Mononuclear cell (primary cell): ENCODE measurements around the gene NCK2. TPM values are rescaled to one million over a fixed set of nuclear protein-coding genes. Genes with fewer than 3 reads are reported as not detected.

ENCODE experiments used
- H3K27me3 ChIP-seq: 2 replicates; pipeline ENCODE4 v1.6.0; 2011; ENCODE audit warnings: low read length, control low read depth; ENCODE audit not compliant: insufficient read depth
- H3K4me1 ChIP-seq: 2 replicates; pipeline ENCODE4 v1.5.1; 2011; ENCODE audit warnings: mild to moderate bottlenecking, low read length, control low read depth; ENCODE audit not compliant: insufficient read depth
- H3K4me3 ChIP-seq: 2 replicates; pipeline ENCODE4 v1.5.1; 2011; ENCODE audit warnings: mild to moderate bottlenecking, low read length, moderate library complexity
- H3K9me3 ChIP-seq: 2 replicates; pipeline ENCODE4 v1.5.1; 2011; ENCODE audit warnings: low read depth, mild to moderate bottlenecking, control low read depth, low read length
- total RNA-seq: library from RNA; depleted of rRNA; stranded (reverse); fragments of >200 nt; gene quantifications from one replicate; pipeline ENCODE4 v1.2.3, GENCODE V29; 2012

Gene NCK2
- total RNA-seq, 1 donor = 82.7 TPM

DNA sequence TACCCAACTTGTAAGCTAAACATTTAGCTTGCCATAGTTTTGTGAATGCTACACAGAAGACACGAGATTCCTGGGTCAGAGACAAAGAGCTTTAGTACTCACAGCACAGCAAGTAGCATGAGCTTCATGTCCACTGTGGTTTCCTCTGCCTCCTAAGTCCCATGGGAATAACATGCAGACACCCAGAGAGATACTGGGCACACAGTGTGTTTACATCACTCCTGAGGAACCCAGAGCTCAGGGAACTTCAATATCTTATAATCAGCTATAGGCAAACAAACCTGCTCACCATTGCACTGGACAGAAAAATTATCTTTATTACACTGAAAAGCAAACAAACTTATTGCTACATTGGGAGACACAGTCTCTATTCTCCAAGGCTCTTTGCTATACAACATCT lies 14.5 kb upstream of the NCK2 start:
- no peaks in the 10 kb centered on the region for H3K27me3 ChIP-seq
- no peak overlapping the region for H3K4me3 ChIP-seq
- peaks cover 10% of the 10 kb centered on the region for H3K4me1 ChIP-seq
- H3K9me3 ChIP-seq = peaks cover 5% of the 10 kb centered on the region

DNA sequence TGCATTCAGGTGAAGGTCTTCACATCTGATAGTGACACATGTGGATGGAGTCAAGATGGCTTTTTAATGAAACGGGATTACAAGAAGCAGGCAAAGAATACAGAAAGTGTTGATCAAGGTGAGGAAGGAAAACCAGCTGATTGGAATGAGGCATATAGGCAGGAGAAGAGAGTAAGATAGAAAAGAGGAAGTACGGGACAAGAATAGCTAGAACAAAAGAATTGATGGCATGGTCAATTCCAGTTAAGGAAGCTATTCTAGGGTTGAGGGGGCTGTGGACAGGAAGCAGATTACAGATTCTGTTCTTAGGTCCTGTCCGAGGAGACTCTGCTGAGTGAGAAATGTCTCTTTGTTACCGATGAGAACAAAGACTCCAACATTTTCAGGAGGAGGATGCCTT lies 13.2 kb upstream of the NCK2 start:
- peaks cover 5% of the 10 kb centered on the region for H3K9me3 ChIP-seq
- no peak overlapping the region for H3K4me3 ChIP-seq
- H3K4me1 ChIP-seq = peaks cover 10% of the 10 kb centered on the region
- no peaks in the 10 kb centered on the region for H3K27me3 ChIP-seq

DNA sequence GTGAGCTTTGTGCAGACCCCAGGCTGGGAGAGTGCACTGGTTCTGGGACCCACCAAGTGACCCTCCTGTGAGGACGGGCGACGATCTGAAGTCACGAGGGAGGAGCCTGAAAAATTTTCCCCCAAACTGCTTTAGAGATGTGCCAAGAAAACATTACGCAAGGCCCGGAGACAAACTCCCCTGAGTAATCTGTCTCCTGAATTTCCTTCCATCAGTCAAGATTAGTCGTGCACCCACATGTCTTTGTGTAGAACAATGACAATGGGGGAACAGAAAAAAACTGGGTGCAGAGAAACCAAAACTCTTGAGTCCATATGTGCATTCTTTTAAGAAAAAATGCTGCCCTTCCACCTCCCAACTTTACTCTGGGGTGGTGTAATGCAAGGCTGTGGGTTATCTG lies 12.6 kb upstream of the NCK2 start:
- peaks cover 5% of the 10 kb centered on the region for H3K9me3 ChIP-seq
- H3K27me3 ChIP-seq = no peaks in the 10 kb centered on the region
- peaks cover 10% of the 10 kb centered on the region for H3K4me1 ChIP-seq
- H3K4me3 ChIP-seq = no peak overlapping the region

DNA sequence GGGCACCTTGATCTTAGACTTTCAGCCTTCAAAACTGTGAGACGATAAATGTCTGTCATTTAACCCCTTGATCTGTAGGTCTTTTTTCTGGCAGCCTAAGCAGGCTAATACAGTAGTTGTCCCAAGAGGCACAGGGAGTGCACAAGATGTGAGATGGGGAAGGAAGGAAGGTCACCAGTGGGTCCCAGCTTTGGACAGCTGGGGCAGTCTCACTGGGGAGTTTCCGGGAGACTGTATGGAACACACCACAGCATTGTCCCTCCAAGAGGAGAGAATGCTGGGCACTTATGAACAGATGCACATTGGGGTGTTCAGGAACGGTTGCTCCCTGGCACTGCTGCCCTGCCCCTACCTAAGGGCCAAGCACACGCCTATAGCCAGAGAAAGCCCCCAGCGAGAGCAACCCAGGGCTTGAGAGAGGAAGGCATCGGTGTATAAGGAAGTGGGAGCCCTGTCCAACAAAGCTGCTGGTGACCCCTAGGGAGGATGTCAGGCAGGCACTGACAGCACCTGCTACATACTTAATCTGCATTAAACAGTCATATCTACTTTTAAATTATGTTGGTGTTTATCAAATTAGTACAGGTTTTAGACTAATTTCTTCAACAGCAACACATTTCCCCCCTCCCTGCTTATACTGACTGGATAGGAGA lies 11.6 kb upstream of the NCK2 start:
- no peak overlapping the region for H3K4me3 ChIP-seq
- peaks cover 13% of the 10 kb centered on the region for H3K4me1 ChIP-seq
- no peaks in the 10 kb centered on the region for H3K9me3 ChIP-seq
- H3K27me3 ChIP-seq = no peaks in the 10 kb centered on the region

DNA sequence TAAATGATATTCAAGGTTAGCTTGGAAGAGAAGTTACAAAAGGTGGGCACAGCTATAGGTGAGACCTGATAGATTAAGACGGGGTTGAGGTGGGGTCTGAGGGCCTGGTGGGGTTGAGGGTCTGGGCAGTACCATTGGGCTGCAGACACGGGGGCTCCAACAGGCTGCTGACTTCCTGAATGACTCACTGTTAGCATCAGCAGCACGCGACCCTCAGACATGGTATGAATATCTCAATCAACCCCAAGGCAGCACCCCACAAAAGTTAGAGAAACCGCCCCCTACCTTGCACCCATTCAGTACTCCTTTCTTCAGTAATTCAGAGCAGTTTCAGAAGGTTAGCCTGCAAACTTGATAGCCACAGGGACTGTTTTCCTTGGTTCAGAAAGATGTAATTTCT lies 10.8 kb upstream of the NCK2 start:
- H3K9me3 ChIP-seq = no peaks in the 10 kb centered on the region
- H3K27me3 ChIP-seq = no peaks in the 10 kb centered on the region
- peaks cover 14% of the 10 kb centered on the region for H3K4me1 ChIP-seq
- H3K4me3 ChIP-seq = no peak overlapping the region

DNA sequence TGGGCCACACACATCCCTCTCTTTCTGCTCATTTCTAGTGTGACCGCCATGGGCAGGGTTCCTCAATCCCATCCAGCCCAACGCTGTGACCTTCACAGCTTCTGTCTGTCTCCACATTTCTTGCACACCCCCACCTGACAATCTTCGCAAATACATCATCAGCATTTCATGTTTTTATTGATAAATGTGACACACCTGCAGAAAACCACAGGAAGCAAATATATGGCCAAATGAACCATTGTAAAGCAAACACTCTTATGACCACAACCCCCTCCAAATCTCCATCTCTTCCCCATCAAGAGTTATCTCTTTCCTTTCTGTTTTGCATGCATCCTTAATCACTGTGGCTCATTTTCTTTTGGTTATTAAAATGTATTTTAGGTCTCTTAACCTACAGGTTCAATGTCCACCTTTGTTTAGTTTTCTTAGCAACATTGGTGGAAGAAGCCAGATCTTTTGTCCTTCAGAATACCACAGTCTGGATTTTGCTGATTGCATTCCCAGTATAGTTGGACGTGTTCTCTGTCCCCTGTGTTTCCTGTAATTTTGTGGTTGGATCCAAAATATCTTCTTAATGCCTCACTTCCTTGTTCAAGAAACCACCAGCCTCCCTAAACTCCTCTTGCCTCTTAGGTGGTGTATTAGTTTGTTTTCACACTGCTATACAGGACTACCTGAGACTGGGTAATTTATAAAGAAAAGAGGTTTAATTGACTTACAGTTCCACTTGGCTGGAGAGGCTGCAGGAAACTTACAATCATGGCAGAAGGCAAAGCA lies 9.8 kb upstream of the NCK2 start:
- H3K27me3 ChIP-seq = no peaks in the 10 kb centered on the region
- peaks cover 24% of the 10 kb centered on the region for H3K4me1 ChIP-seq
- no peak overlapping the region for H3K4me3 ChIP-seq
- H3K9me3 ChIP-seq = no peaks in the 10 kb centered on the region

DNA sequence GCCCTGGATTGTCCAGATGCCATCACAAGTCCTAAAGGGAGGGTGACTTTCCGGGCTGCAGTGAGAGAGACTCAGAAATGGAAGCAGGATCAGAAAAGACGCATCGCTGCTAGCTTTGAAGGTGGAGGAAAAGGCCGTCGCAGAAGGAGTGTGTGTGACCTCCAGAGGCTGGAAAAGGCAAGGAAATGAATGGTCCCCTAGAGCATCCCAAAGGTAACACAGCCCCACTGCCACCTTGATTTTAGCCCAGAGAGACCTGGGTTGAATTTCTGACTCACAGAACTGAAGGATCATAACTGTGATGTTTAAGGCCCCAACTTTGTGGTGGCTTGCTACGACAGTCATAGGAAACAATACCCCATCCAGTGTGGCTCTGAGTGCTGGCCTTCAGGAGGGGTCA lies 8.6 kb upstream of the NCK2 start:
- Histone ChIP-seq H3K27me3 (no peaks in the 10 kb centered on the region), H3K9me3 (no peaks in the 10 kb centered on the region), H3K4me1 (peaks cover 31% of the 10 kb centered on the region), H3K4me3 (no peak overlapping the region)

DNA sequence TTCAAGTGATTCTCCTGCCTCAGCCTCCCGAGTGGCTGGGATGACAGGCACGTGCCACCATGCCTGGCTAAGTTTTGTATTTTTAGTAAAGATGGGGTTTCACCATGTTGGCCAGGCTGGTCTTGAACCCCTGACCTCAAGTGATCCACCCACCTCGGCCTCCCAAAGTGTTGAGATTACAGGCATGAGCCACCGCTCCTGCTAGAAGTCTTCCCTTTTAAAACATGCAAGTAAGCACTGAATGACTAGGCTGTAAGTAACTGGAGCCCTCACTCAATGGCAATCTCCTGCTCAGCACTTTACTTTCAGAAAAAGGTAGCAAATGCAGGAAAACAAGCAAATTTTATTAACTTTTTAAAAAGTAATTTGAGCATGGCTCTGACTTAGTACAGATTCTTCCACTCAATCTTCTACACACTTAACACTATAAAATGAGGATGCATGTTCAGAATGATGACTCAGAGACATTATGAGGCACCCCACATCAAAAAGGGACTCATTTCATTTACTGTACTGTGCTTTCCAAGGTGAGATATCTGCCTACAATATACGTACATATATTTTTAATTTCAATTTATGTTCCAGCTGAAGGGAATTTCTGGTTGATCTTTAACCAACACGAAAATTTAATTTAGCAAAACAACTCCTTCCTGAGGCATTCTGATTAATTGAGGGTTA lies 6.6 kb upstream of the NCK2 start:
- H3K9me3 ChIP-seq = no peaks in the 10 kb centered on the region
- no peak overlapping the region for H3K4me3 ChIP-seq
- H3K4me1 ChIP-seq = peaks cover 24% of the 10 kb centered on the region

DNA sequence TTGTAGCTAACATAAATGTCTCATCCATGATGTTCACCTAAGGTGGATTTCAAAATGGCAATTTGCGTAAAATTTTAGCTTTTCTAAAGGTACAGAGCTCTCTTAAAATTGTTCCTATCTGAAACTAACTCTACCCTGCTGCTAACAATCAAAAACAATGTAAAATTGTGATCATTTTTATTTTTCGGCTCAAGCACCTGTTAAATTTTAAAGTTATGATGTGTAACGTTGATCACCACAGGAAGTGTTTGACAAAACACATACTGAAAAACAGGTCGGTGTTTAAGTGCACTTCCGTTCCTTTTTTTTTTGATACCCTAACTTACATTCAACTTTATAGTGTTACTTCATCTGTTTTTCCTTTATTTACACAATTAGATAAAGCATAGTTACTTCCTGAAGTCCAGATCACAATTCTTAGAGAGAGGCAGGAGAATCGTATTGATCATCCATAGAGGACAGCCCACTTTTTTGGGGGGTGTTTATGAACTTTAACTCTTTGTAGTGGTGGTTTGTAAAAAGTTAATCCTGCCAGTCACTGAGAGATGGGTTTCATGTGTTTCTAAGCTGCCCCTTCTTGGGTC lies 6.0 kb upstream of the NCK2 start:
- peaks cover 28% of the 10 kb centered on the region for H3K4me1 ChIP-seq
- H3K4me3 ChIP-seq = no peak overlapping the region
- no peaks in the 10 kb centered on the region for H3K9me3 ChIP-seq
- H3K27me3 ChIP-seq = no peaks in the 10 kb centered on the region

More for the DNA sequence above, 6.6 kb upstream of the NCK2 start:
- H3K27me3 ChIP-seq = no peaks in the 10 kb centered on the region

DNA sequence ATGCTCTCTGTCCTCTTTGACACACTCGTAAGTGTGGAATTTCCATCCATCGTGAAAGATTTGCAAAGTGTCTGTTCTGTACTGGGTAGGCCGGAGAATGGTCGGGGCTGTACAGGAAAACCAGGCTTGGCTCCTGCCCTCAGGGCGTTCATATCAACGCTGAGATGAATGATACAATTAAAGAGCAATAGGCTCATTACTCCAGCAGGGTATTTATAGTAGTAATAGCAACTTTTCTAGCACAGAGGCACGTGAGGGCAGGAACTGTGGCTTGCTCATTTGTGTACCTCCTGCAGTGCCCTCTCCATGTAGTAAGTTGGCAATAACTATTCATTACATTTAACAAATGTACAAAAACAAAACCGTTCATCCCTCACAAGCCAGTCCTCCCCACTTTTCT lies 5.3 kb upstream of the NCK2 start:
- peaks cover 31% of the 10 kb centered on the region for H3K4me1 ChIP-seq
- H3K27me3 ChIP-seq = no peaks in the 10 kb centered on the region
- no peak overlapping the region for H3K4me3 ChIP-seq
- no peaks in the 10 kb centered on the region for H3K9me3 ChIP-seq

DNA sequence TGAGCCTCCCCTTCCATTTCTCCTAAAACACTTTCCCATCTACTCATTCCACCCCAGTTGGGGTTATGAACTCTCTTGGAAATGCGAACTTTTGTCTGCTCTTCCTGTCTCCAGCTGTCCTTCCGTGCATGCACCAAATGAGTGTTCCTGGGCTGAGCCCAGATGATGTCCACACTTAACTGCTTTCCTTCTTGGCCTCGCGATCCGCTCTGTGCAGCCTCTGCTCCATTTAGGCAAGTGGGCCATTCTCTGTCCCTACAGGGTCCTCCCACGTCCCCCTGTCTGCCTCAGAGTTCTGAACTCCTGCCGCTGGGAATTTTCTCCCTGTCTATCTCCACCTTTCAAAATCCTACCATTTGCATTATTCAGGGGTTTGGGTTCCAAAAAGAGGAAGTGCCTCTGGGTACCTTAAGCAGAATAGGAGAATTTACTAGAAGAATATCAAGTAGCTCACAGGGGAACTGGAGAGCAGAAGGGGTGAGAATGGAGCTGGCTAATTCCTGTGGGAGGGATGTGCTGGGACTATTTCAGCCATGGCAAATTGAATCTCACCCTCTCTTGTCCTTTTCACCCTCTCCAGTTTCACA lies 4.7 kb upstream of the NCK2 start:
- no peak overlapping the region for H3K4me3 ChIP-seq
- no peaks in the 10 kb centered on the region for H3K27me3 ChIP-seq
- no peaks in the 10 kb centered on the region for H3K9me3 ChIP-seq
- peaks cover 31% of the 10 kb centered on the region for H3K4me1 ChIP-seq

DNA sequence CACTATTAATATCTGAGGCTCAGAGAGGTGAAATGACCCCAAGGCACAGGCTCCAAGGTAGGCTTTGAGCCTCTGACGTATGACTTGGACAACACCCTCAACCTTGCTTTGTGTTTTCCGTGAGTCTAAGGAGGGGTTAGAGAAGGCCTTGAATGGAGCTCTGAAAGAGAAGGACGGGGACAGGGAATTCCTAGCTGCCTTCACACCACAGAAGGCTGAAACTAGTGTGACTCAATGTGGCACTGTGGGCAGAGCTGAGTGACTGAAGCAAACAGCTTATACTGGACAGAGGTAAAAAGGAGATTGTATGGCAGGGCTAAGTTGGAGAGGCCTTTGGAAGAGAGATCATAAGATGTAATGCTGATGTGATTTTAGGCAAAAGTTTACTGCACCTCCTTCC lies 3.5 kb upstream of the NCK2 start:
- Histone ChIP-seq H3K4me1 (peaks cover 37% of the 10 kb centered on the region), H3K9me3 (no peaks in the 10 kb centered on the region), H3K27me3 (no peaks in the 10 kb centered on the region), H3K4me3 (no peak overlapping the region)

DNA sequence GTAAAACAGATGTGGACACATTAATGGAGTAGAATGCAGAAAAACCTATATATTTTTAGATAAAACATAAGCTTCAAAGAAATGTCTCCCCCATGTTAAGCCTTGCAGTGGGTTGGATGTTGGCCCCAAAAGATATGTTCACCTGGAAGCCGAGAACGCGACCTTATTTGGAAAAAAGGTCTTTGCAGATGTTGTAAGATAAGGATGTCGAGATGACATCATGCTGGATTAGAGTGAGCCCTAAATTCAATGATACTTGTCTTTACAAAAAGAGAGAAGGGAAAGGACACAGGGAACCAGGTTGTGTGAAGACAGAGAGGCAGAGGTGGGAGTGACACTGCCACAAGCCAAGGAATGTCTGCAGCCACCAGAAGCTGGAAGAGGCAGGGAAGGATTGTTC lies 3.1 kb upstream of the NCK2 start:
- Histone ChIP-seq H3K9me3 (no peaks in the 10 kb centered on the region), H3K27me3 (no peaks in the 10 kb centered on the region), H3K4me1 (peaks cover 41% of the 10 kb centered on the region), H3K4me3 (no peak overlapping the region)

DNA sequence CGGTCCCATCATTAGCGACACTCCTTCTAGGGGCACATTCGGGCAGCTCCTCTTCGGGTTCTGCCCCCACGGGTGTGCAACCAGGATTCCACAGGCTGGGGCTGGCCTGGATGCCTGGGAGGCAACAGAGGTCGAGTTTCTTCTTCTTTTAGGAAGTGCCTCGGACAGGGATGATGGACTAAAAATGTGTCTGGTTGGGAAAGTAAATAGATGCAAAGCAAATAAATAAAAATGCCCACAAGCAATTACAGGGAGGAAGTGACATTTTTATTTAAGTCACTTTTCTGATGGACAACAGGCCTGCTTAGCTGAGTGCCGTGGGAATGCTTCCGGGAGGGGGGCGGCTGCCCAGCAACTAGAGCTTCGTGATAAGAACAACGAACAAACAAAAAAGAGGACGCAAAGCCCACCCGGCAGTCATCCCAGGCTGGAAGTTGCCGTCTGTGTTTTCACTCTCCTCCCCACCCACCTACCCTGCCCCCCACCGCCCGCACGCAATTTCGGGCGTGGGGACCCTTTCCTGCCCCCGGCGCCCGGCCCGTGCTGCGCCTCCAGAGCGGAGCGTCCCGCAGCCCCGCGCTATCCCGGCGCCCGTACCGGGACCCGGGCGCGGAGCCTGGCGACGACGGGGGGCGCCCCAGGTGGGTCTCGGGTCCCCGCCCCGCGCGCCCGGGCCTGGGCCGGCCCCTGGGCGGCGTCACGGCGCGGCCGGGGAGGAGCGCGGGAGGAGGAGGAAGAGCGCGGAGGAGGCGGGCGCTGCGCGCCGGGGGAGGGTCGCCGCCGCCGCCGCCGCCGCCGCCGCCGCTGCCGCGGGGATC lies 412 bp upstream of the NCK2 start:
- peak overlapping the region; percentile 38 for H3K4me3 ChIP-seq
- peaks cover 59% of the 10 kb centered on the region for H3K4me1 ChIP-seq
- H3K27me3 ChIP-seq = no peaks in the 10 kb centered on the region
- H3K9me3 ChIP-seq = no peaks in the 10 kb centered on the region
